H9 (cell line): ENCODE measurements around the gene ZNF213. TPM values are rescaled to one million over a fixed set of nuclear protein-coding genes. Genes with fewer than 3 reads are reported as not detected.

Experiments used
- DNase-seq: peaks from one replicate; pipeline ENCODE4 v3.0.0-alpha.2; 2017
- H2AFZ ChIP-seq: one replicate; pipeline ENCODE4 v1.6.1; 2013; ENCODE audit warnings: mild to moderate bottlenecking, low read length, control low read depth, moderate library complexity
- H2AK5ac ChIP-seq: 2 replicates; pipeline ENCODE4 v1.6.1; 2013; ENCODE audit warnings: low read length, control low read depth, mixed read lengths; ENCODE audit not compliant: insufficient read length
- H2BK120ac ChIP-seq: one replicate; pipeline ENCODE4 v1.6.1; 2013; ENCODE audit warnings: low read depth, mild to moderate bottlenecking, low read length, control low read depth, inconsistent platforms; ENCODE audit not compliant: poor library complexity, severe bottlenecking
- H2BK12ac ChIP-seq: 2 replicates; pipeline ENCODE4 v1.6.1; 2013; ENCODE audit warnings: low read length, control low read depth, mixed read lengths, low read depth; ENCODE audit not compliant: insufficient read length
- H2BK15ac ChIP-seq: 2 replicates; pipeline ENCODE4 v1.6.1; 2013; ENCODE audit warnings: low read depth, low read length, control low read depth
- H2BK20ac ChIP-seq: one replicate; pipeline ENCODE4 v1.6.1; 2013; ENCODE audit warnings: low read depth, mild to moderate bottlenecking, low read length, control low read depth, inconsistent platforms; ENCODE audit not compliant: poor library complexity, severe bottlenecking
- H2BK5ac ChIP-seq: 2 replicates; pipeline ENCODE4 v1.6.1; 2013; ENCODE audit warnings: low read length, control low read depth, mixed read lengths; ENCODE audit not compliant: insufficient read length
- H3K14ac ChIP-seq: 2 replicates; pipeline ENCODE4 v1.6.1; 2013; ENCODE audit warnings: low read length, control low read depth; ENCODE audit not compliant: insufficient read depth
- H3K18ac ChIP-seq: 2 replicates; pipeline ENCODE4 v1.6.1; 2013; ENCODE audit warnings: low read depth, mild to moderate bottlenecking, mixed read lengths, low read length, control low read depth; ENCODE audit not compliant: insufficient read length
- H3K23ac ChIP-seq: 2 replicates; pipeline ENCODE4 v1.6.1; 2013; ENCODE audit warnings: low read length, control low read depth, mixed read lengths, low read depth; ENCODE audit not compliant: insufficient read length
- H3K23me2 ChIP-seq: 2 replicates; pipeline ENCODE4 v1.6.1; 2013; ENCODE audit warnings: low read depth, mild to moderate bottlenecking, mixed read lengths, low read length, control low read depth; ENCODE audit not compliant: insufficient read length, poor library complexity, severe bottlenecking
- H3K27ac ChIP-seq: 2 replicates; pipeline ENCODE4 v1.5.1; 2013; ENCODE audit warnings: low read length, control low read depth, mixed read lengths, low read depth; ENCODE audit not compliant: insufficient read length
- H3K27me3 ChIP-seq: 2 replicates; pipeline ENCODE4 v1.6.1; 2013; ENCODE audit warnings: low read length, control low read depth, inconsistent platforms; ENCODE audit not compliant: insufficient read depth
- H3K4ac ChIP-seq: 2 replicates; pipeline ENCODE4 v1.6.1; 2013; ENCODE audit warnings: low read depth, mild to moderate bottlenecking, control low read depth, inconsistent platforms, low read length, moderate library complexity
- H3K4me1 ChIP-seq: 2 replicates; pipeline ENCODE4 v1.6.1; 2013; ENCODE audit warnings: low read length, control low read depth, inconsistent platforms; ENCODE audit not compliant: insufficient read depth
- H3K4me2 ChIP-seq: 2 replicates; pipeline ENCODE4 v1.6.1; 2013; ENCODE audit warnings: low read length, control low read depth, mixed read lengths; ENCODE audit not compliant: insufficient read length, insufficient read depth
- H3K56ac ChIP-seq: 2 replicates; pipeline ENCODE4 v1.6.1; 2013; ENCODE audit warnings: low read depth, mild to moderate bottlenecking, mixed read lengths, low read length, control low read depth; ENCODE audit not compliant: insufficient read length
- H3K79me1 ChIP-seq: 2 replicates; pipeline ENCODE4 v1.6.1; 2013; ENCODE audit warnings: low read depth, mild to moderate bottlenecking, moderate library complexity, low read length, control low read depth, inconsistent platforms; ENCODE audit not compliant: insufficient read depth, poor library complexity, severe bottlenecking
- H3K79me2 ChIP-seq: 2 replicates; pipeline ENCODE4 v1.6.1; 2013; ENCODE audit warnings: low read length, control low read depth, inconsistent platforms; ENCODE audit not compliant: insufficient read depth
- H3K9ac ChIP-seq: 2 replicates; pipeline ENCODE4 v1.6.1; 2013; ENCODE audit warnings: low read length, control low read depth, mixed read lengths; ENCODE audit not compliant: insufficient read length; ENCODE audit errors: extremely low read depth
- H3K9me3 ChIP-seq: one replicate; pipeline ENCODE4 v1.6.1; 2013; ENCODE audit warnings: low read depth, low read length, inconsistent platforms; ENCODE audit not compliant: control insufficient read depth
- H3T11ph ChIP-seq: one replicate; pipeline ENCODE4 v1.6.1; 2013; ENCODE audit warnings: mild to moderate bottlenecking, low read length, control low read depth, inconsistent platforms
- H4K20me1 ChIP-seq: one replicate; pipeline ENCODE4 v1.6.1; 2013; ENCODE audit not compliant: control insufficient read depth, insufficient read length, insufficient read depth
- H4K5ac ChIP-seq: 2 replicates; pipeline ENCODE4 v1.6.1; 2013; ENCODE audit warnings: low read depth, mild to moderate bottlenecking, mixed read lengths, low read length, control low read depth; ENCODE audit not compliant: insufficient read length
- H4K8ac ChIP-seq: replicated peaks from 2 replicates; pipeline ENCODE4 v1.6.1; 2013; ENCODE audit warnings: low read length, control low read depth, mixed read lengths, low read depth; ENCODE audit not compliant: insufficient read length
- H4K91ac ChIP-seq: 2 replicates; pipeline ENCODE4 v1.6.1; 2013; ENCODE audit warnings: low read depth, mild to moderate bottlenecking, moderate library complexity, mixed read lengths, low read length, control low read depth; ENCODE audit not compliant: insufficient read length
- H3K27ac Mint-ChIP-seq, 3 experiments: 2 replicates in 2 of 3; 3 replicates in 1 of 3; pipeline ENCODE4 v1.8.0; 2020 to 2021; ENCODE audit warnings: mixed read lengths in 3 of 3, mild to moderate bottlenecking in 1 of 3, moderate library complexity in 1 of 3
- H3K27me3 Mint-ChIP-seq: 2 replicates; pipeline ENCODE4 v1.8.0; 2021; ENCODE audit warnings: low read depth, mild to moderate bottlenecking, moderate library complexity, mixed read lengths
- H3K36me3 Mint-ChIP-seq, 3 experiments: 2 replicates in 2 of 3; 3 replicates in 1 of 3; pipeline ENCODE4 v1.8.0; 2020 to 2021; ENCODE audit warnings: low read depth in 3 of 3, mixed read lengths in 3 of 3; ENCODE audit not compliant: insufficient read depth in 1 of 3
- H3K4me1 Mint-ChIP-seq, 2 experiments: 2 replicates each; pipeline ENCODE4 v1.8.0; 2020; ENCODE audit warnings: mixed read lengths in 2 of 2
- H3K4me3 Mint-ChIP-seq, 2 experiments: 2 replicates in 1 of 2; 3 replicates in 1 of 2; pipeline ENCODE4 v1.8.0; 2020 to 2021; ENCODE audit warnings: mild to moderate bottlenecking in 2 of 2, mixed read lengths in 2 of 2, moderate library complexity in 1 of 2
- H3K9me3 Mint-ChIP-seq, 2 experiments: 2 replicates in 1 of 2; 3 replicates in 1 of 2; pipeline ENCODE4 v1.8.0; 2020; ENCODE audit warnings: mild to moderate bottlenecking in 2 of 2, mixed read lengths in 2 of 2, moderate library complexity in 1 of 2
- CTCF ChIP-seq: fragments of 200-600 bp; sonication (generic); conservative IDR thresholded peaks from 3 replicates; pipeline ENCODE4 v1.8.0; 2021; ENCODE audit warnings: antibody characterized with exemption, mild to moderate bottlenecking
- WGBS: extraction: QIAGEN DNeasy Blood & Tissue Kit; methylation state at CpG from one replicate; pipeline ENCODE4 v1.1.7; 2013; ENCODE audit warnings: missing lambda C conversion rate, low lambda C conversion rate, mixed read lengths; ENCODE audit not compliant: insufficient read length; ENCODE audit errors: extremely low coverage; 5-methylcytosine and 5-hydroxymethylcytosine counted together
- total RNA-seq: library from RNA; stranded (reverse); gene quantifications from 2 replicates; pipeline ENCODE4 v1.2.1, GENCODE V29; 2021

Gene ZNF213
- total RNA-seq, 1 experiment from 2014 or later: 6.4 TPM

DNA sequence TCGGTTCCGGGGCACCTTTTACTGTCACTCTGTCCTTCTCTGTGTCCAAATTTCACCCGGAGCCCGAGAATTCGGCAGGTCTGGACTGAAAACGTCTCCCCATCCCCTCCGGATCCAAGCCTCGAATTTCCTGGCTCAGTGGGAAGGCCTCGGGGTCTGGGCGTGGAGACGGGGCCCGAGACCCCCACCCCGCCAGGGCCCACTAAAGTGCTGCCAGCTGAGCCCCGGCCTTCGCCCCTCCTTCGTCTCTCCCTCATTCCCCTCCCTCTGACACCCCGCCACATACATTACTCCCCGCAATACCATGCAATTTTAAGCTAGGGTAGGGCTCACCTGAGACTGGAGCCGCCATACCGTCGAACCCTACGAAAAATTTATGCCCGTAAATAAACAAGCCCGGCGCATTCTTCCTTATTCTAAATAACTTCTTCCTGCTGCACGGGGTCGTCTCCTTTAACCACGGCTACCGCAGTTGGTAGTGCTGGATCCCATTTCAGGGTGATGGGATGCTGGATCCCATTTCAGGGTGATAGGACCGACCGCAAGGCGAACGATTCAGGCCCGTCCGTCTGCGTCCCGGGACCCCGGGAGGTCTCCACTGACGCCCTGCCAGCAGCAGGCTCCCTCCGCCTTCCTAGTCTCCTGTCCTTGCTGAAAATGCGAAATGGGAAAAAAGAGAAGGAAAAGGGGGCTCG lies 48.8 kb downstream of the ZNF213 start:
- Histone ChIP-seq H3K4me1 (no peaks in the 10 kb centered on the region), H3K18ac (no peak overlapping the region), H3K23me2 (peaks cover 25% of the 10 kb centered on the region), H2AK5ac (no peak overlapping the region), H3K14ac (no peak overlapping the region), H2BK12ac (no peak overlapping the region), H3K27ac (no peak overlapping the region), H3K23ac (no peak overlapping the region), H4K5ac (no peak overlapping the region), H2BK20ac (no peak overlapping the region), H2BK5ac (no peak overlapping the region), H3K79me1 (no peaks in the 10 kb centered on the region), H3K9ac (no peak overlapping the region), H3K9me3 (no peaks in the 10 kb centered on the region), H3K56ac (no peak overlapping the region), H3K79me2 (no peaks in the 10 kb centered on the region), H2BK120ac (no peak overlapping the region), H3K4me2 (peak overlapping the region; percentile 61), H3K27me3 (no peaks in the 10 kb centered on the region; the same call in 1 of the 2 replicates), H3K4ac (no peak overlapping the region), H4K8ac (no peak overlapping the region), H4K20me1 (no peaks in the 10 kb centered on the region), H2AFZ (no peak overlapping the region), H4K91ac (no peak overlapping the region), H3T11ph (no peak overlapping the region), H2BK15ac (no peak overlapping the region)
- Mint-ChIP-seq H3K9me3 (peaks cover 6 to 7% of the 10 kb centered on the region in 2 experiments; a peak in 4 of 5 replicates), H3K4me1 (peaks cover 21 to 25% of the 10 kb centered on the region in 2 experiments), H3K27ac (peak overlapping the region in 2 of 3 experiments; percentile 38 to 41; a peak in 2 of 7 replicates), H3K4me3 (peak overlapping the region; percentile 87 to 97), H3K27me3 (peaks cover 68% of the 10 kb centered on the region), H3K36me3 (peaks cover 0 to 2% (median 0%) of the 10 kb centered on the region in 3 experiments; a peak in 2 of 7 replicates)
- no peak for TF ChIP-seq CTCF
- peak; percentile 60 for DNase-seq
- WGBS: no CpG with 5 or more reads among the region's 42 CpGs
